SU-DHL-6 (cell line): ENCODE results near the gene SLC18A3.

Source experiments
- H2AFZ ChIP-seq: fragments of 200-600 bp; sonication (generic); 2 replicates; pipeline ENCODE4 v1.6.1; 2014; ENCODE audit warnings: low read depth, mild to moderate bottlenecking, moderate library complexity, mixed read lengths, antibody characterized with exemption, low read length; ENCODE audit not compliant: severe bottlenecking
- H3F3A ChIP-seq: fragments of 200-600 bp; shearing (Covaris generic); 2 replicates; pipeline ENCODE4 v1.6.0; 2016; ENCODE audit warnings: antibody characterized with exemption, mild to moderate bottlenecking; ENCODE audit not compliant: insufficient read depth
- H3K27ac ChIP-seq: fragments of 200-600 bp; sonication (generic); 2 replicates; pipeline ENCODE4 v1.5.1; 2016; ENCODE audit warnings: low read depth, mild to moderate bottlenecking, low read length, moderate library complexity, mixed read lengths
- H3K27me3 ChIP-seq: fragments of 200-600 bp; sonication (generic), shearing (Covaris generic); 2 replicates; pipeline ENCODE4 v1.6.0; 2014; ENCODE audit warnings: mild to moderate bottlenecking, low read length
- H3K36me3 ChIP-seq: fragments of 200-600 bp; sonication (generic); 2 replicates; pipeline ENCODE4 v1.6.1; 2014; ENCODE audit warnings: mild to moderate bottlenecking, low read length, mixed read lengths
- H3K4me2 ChIP-seq: fragments of 300-600, 200-600 bp; shearing (Covaris generic), sonication (generic); 2 replicates; pipeline ENCODE4 v1.6.0; 2014; ENCODE audit warnings: low read length, low read depth, mild to moderate bottlenecking; ENCODE audit not compliant: poor library complexity, severe bottlenecking
- H3K4me3 ChIP-seq: fragments of 200-600 bp; sonication (generic); 2 replicates; pipeline ENCODE4 v1.5.1; 2014; ENCODE audit warnings: antibody characterized with exemption, low read length, mild to moderate bottlenecking, mixed read lengths; ENCODE audit not compliant: insufficient read depth, poor library complexity, severe bottlenecking
- H3K79me2 ChIP-seq: fragments of 200-600 bp; sonication (generic); 2 replicates; pipeline ENCODE4 v1.6.1; 2014; ENCODE audit warnings: mild to moderate bottlenecking, low read length, moderate library complexity; ENCODE audit not compliant: insufficient read depth
- H3K9ac ChIP-seq: fragments of 200-600 bp; sonication (generic); 2 replicates; pipeline ENCODE4 v1.7.0; 2014; ENCODE audit warnings: mild to moderate bottlenecking, low read length
- H3K9me2 ChIP-seq: fragments of 200-600 bp; sonication (generic); replicated peaks from 2 replicates; pipeline ENCODE4 v1.6.1; 2014; ENCODE audit warnings: low read length; ENCODE audit not compliant: insufficient read depth
- H3K9me3 ChIP-seq: fragments of 200-600 bp; sonication (generic); 2 replicates; pipeline ENCODE4 v1.6.1; 2014; ENCODE audit warnings: low read length, mixed read lengths; ENCODE audit not compliant: insufficient read depth
- H4K20me1 ChIP-seq: fragments of 200-600 bp; sonication (generic); 2 replicates; pipeline ENCODE4 v1.6.1; 2014; ENCODE audit warnings: low read depth, mild to moderate bottlenecking, antibody characterized with exemption, low read length, moderate library complexity, mixed read lengths
- CTCF ChIP-seq: fragments of 200-600 bp; sonication (generic); IDR thresholded peaks from one replicate; pipeline ENCODE4 v1.5.1; 2017; ENCODE audit warnings: antibody characterized with exemption, mild to moderate bottlenecking, low read length, moderate library complexity; ENCODE audit not compliant: insufficient read depth, poor library complexity, severe bottlenecking
- EZH2phosphoT487 ChIP-seq: fragments of 200-600 bp; sonication (generic), shearing (Covaris generic); conservative IDR thresholded peaks from 2 replicates; pipeline ENCODE4 v1.6.1; 2018; ENCODE audit warnings: mild to moderate bottlenecking, antibody characterized with exemption, low read length, moderate library complexity, mixed read lengths

The SLC18A3 gene

DNA sequence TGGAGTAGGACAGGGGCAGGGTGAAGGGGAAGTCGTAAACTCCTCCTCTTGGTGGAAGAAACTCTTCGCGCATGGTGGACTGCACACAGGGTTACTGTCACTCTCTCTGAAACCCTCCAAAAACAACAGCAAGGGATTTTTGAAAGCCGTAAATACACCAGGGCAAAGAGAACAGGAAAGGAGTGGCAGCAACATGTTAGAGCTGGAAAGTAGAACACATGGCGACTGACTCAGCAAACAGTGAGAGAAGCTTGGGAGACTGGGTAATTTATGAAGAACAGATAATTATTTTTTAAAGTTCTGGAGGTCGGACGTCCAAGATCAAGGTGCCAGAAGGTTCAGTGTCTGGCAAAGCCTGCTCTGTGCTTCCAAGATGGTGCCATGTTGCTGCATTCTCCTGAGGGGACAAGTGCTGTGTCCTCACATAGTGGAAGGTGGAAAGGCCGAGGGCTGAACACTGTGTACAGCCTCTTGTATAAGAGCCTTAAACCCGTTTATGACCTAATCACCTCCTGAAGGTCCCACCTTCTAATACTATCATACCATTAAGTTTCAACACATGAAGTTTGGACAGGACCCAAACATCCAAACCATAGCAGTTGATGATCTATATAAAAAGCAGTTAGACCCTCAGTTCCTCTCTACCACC, 46.9 kb downstream of the SLC18A3 start:
- TF ChIP-seq CTCF (no peak), EZH2phosphoT487 (no peak)
- H3K9ac ChIP-seq = no peak overlapping the region
- H3K4me2 ChIP-seq = no peak overlapping the region

GRCh38 chr10:49657606-49658005, 47.5 kb downstream of the SLC18A3 start:
- Histone ChIP-seq H3K36me3 (no peaks in the 10 kb centered on the region), H2AFZ (no peak overlapping the region), H3K27ac (no peak overlapping the region), H3K27me3 (no peaks in the 10 kb centered on the region), H3K9me2 (no peaks in the 10 kb centered on the region), H3K9me3 (peaks cover 10% of the 10 kb centered on the region; the same call in 1 of the 2 replicates), H4K20me1 (no peaks in the 10 kb centered on the region), H3F3A (no peaks in the 10 kb centered on the region), H3K79me2 (no peaks in the 10 kb centered on the region), H3K4me2 (no peak overlapping the region), H3K9ac (no peak overlapping the region), H3K4me3 (no peak overlapping the region)
- TF ChIP-seq EZH2phosphoT487 (no peak), CTCF (no peak)

More for the DNA sequence above, 46.9 kb downstream of the SLC18A3 start:
- H3K27ac ChIP-seq = no peak overlapping the region
- H4K20me1 ChIP-seq = no peaks in the 10 kb centered on the region
- H3F3A ChIP-seq = no peaks in the 10 kb centered on the region
- peaks cover 10% of the 10 kb centered on the region; the same call in 1 of the 2 replicates for H3K9me3 ChIP-seq
- H2AFZ ChIP-seq = no peak overlapping the region
- H3K9me2 ChIP-seq = no peaks in the 10 kb centered on the region
- H3K79me2 ChIP-seq = no peaks in the 10 kb centered on the region
- no peaks in the 10 kb centered on the region for H3K36me3 ChIP-seq
- no peak overlapping the region for H3K4me3 ChIP-seq
- H3K27me3 ChIP-seq = no peaks in the 10 kb centered on the region

GRCh38 chr10:49661140-49661856, 51.2 kb downstream of the SLC18A3 start:
- Histone ChIP-seq H2AFZ (no peak overlapping the region), H3F3A (no peaks in the 10 kb centered on the region), H3K9ac (no peak overlapping the region), H3K27me3 (no peaks in the 10 kb centered on the region), H3K27ac (no peak overlapping the region), H3K36me3 (no peaks in the 10 kb centered on the region), H3K79me2 (no peaks in the 10 kb centered on the region), H3K4me3 (no peak overlapping the region), H3K4me2 (no peak overlapping the region), H4K20me1 (no peaks in the 10 kb centered on the region), H3K9me3 (peaks cover 10% of the 10 kb centered on the region; the same call in 1 of the 2 replicates), H3K9me2 (no peaks in the 10 kb centered on the region)
- no peak for TF ChIP-seq EZH2phosphoT487
- no peak for TF ChIP-seq CTCF
